Endometrium (tissue), 2 donors: Measurements from ENCODE around the gene TXN2.
"Not testable (repeated sequence)": the region's sequence is repeated elsewhere in the genome, so short reads cannot be mapped to it uniquely, and the experiment has no call there.

Source experiments
- FAIRE-seq: peaks from 2 replicates; lab custom pipeline; 2012; peaks lifted over from hg19 to GRCh38; lab: Jason Lieb, UNC
- donor health status: control.
- donor health status: control.

The TXN2 gene

DNA sequence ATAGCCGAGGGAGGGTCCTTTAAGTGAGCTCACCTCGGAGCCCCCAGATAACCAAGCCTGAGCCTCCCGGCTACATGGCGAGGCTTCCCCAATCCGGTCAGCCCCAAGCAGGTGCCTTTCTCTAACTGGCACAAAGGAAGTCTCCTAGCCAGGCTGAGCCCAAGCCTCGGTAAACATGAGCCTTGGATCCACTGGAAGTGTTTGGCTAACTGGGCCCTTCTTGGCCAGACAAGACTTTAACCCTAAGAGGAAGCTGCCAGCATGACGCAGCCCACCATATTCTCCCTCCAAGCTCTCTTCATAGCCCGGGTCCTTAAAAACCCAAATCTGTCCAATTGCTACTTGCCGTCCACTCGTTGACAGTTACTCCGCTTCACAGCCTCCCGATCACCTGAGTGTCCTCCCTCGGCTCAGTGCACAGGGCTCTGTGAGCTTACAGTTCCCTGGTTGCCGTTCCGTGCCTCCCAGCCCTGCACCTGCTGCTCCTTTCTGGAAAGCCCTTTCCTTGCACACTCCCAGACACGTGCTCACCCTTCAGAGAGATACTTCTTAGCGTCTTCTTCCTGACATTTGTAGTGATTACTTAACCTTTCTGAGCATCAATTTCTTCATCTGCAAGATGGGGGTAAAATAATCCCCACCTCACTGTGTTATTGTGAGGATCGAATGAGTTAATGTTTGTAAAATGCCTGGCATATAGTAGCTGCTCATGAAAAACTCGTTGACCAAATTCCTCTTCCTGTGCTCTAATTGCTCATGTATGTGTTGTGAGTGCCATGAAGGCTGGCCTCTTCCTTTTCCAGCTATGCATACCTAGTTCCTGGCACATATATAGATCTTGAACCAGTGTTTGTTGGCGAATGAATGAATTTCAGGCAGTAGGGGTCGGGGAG, 25.6 kb downstream of the TXN2 start:
- no peak for FAIRE-seq

DNA sequence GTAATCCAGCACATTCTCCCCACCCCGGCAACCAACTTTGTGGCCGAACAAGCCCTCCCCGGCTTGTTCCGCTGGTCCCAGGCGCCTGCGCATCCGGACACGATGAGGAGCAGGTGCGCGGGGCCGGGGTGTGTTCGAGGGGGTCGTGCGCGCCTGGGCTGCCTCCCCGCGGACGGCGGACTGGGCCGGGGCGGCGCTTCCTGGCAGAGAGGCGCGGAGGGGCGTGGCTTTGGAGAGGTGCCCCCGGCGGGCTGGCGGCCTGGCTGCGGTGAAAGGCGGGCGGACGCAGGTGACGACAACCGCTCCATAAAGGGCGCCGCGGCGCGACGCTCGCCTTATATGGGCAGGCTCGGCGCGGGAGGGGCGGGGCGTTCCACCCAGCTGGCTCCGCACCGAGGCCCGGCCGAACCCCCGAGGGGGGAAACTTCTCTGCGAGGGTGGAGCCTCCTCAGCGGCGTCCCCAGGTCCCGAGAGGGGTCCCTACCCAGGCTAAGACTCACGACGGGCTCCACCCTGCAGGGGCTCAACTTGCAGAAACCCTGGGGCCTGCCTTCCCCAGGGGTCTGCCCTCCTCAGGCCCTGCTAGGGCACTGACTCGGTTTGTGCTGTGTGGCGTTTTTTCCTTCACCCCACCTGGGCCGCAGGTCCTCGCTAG, 26.4 kb downstream of the TXN2 start:
- FAIRE-seq = no peak

DNA sequence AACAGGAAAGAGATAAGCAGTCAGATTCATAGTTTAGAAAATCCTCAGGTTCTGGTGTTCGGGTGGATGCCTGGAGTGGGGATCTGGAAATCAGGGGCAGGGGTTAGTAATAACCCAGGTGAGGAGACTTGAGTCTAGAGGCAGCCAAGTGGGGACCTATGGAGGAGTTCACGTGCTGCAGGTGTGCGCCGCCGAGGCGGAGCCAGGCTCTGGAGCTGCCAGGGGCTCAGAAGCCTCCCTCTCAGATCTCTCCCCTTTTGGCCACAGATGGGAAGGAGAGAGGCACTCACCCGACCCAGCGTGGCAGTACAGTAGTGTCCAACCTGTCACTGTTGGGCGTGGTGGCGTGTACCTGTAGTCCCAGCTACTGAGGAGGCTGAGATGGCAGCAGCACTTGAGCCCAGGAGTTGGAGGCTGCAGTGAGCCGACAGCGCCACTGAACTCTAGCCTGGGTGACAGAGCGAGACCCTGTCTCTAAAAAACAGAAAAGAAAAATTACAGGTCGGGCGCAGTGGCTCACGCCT, 27.5 kb downstream of the TXN2 start:
- FAIRE-seq = no peak

DNA sequence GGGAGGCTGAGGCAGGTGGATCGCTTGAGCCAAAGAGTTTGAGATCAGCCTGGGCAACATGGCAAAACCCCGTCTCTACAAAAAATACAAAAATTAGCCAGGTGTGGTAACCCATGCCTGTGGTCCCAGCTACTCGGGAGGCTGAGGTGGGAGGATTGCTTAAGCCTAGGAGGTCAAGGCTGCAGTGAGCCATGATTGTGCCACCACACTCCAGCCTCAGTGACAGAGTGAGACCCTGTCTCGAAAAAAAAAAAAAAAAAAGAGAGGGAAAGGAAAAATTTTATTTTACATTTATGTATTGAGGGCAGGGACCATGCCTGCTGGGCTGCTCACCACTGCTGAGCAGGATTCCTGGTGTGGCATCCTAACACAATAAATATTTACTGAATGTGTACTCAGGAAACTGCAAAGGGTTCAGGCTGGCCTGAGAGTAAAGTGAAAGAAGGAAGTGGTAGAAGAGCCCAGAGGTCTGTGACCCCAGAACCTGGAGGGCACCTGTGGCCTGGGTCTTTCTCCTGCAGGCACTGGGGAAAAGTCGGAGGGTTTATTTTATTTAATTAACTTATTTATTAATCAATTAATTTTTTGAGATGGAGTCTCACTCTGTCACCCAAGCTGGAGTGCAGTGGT, 28.3 kb downstream of the TXN2 start:
- FAIRE-seq = not testable (repeated sequence)

DNA sequence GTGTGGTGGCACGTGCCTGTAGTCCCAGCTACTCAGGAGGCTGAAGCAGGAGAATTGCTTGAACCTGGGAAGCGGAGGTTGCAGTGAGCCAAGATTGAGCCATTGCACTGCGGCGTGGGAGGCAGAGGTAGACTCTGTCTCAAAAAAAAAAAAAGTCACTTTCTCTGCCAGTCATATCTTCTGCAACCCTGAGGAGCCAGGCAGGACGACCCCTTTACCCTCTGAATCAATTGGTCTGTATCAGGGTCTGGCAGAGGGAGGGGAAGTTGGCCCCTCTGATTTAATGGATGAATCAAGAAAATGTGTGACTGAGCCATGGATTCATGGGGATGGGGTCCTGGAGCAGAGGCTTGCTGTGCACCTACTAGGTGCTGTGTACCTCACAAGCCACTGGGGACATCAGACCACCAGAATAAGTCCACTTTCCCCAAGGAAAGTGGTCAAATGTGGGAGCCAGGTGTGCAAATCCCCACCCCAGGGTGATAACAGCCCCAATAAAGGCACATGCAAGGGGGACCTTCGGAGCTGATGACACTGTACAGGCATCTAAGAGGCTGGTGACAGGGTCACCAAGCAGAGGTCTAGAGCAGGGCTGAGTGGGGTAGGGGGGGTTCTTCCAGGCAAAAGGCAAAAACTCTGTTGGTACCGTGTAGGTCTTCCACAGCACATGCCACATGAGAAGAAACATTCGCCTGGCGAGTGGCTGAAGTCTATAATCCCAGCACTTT, 29.0 kb downstream of the TXN2 start:
- no peak for FAIRE-seq

DNA sequence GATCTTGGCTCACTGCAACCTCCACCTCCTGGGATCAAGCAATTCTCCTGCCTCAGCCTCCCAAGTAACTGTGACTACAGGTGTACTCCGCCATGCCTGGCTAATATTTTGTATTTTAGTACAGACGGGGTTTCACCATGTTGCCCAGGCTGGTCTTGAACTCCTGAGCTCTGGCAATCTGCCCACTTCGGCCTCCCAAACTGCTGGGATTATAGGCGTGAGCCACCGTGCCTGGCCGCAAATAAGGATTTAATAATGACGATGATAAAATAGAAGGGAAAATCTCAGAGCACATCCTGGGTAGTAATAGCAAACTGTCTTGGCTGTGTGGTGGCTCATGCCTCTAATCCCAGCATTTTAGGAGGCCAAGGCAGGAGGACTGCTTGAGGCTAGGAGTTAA, 30.5 kb downstream of the TXN2 start:
- FAIRE-seq = not testable (repeated sequence)

DNA sequence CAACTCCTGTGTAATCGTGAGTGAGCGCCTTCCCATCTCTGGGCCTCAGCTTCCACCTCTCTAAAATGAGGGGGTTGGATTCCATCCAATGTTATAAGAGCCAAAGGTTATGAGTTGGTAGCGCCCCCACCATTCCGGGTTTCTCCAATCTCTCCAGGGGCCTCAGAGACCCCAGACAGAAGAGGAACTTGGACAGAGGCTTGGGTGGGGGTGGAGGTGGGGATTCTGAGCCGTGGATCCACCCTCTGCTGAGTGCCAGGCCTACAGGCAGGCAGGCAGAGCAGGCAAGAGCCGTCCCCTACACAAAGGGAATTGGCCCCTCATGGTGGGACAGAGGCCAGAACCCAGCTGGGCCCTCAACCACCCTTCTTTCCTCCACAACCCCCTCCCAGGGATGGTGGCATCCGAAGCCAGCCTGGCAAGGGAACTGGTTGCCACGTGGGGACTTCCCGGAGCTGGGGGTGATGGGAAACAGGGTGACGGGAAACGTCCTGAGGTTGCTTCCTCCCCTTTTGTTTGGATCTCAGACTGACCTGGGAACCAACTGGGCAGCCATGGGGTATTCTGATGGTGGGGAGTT, 31.8 kb downstream of the TXN2 start:
- no peak for FAIRE-seq

DNA sequence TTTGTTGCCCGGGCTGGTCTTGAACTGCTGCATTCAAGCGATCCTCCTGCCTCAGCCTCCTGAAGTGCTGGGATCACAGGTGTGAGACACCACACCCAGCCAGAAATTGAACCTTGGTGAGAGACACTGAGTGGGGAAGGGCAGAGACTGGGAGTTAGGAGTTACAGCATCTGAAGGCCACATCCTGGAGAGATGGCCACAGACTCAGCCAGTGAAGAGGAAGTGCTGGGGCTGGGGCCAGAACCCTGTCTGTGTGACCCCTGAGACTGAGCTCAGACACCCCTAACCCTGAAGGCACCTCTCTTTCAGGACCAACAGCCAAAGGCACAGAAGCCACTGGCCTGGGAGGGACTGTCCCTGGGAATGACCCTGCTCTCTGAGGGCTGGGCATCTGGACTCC, 33.8 kb downstream of the TXN2 start:
- FAIRE-seq = no peak

DNA sequence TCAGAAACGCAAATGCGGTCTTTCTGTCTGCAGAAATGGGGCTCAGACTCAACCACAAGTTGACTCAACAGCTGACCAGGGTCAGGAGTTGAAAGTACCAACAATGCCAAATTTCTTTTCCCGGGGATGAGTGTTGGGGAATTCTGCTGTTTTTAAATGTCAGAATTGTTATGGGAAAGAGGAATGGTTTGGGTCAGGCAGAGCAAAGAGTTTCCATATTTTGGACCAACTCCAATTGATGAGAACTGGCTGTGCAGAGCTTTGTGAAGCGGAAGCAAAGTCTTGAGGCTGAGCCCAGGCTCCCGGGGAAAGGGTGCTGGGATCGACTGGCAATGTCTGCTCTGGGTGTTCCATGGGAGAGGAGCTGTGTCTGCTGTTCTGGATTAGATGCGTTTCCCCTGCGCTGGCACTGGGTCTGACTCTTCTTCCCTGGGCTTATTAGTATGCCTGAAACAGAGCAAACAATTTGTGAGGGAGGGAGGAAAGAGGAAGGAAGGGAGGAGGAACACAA, 36.2 kb downstream of the TXN2 start:
- no peak for FAIRE-seq

DNA sequence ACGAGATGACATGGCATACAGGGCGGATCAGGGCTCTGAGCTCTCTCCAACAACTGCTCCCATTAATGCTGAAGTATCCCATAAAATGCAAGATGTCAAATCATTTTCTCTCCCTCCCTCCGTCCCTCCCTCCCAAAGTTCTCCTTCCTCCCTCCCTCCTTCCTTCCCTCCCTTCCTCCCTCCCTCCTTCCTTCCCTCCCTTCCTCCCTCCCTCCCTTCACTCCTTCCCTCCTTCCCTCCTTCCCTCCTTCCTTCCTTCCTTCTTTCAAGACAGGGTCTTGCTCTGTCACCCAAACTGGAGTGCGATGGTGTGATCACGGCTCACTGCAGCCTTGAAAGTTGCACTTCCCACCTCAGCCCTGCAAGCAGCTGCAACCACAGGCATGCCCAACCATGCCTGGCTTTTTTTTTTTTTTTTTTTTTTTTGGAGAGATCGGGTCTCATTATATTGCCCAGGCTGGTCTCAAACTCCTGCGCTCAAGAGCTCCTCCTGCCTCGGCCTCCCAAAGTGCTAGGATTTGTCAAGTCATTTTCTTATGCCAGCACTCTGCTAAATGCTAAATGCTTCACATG, 38.2 kb downstream of the TXN2 start:
- no peak for FAIRE-seq

DNA sequence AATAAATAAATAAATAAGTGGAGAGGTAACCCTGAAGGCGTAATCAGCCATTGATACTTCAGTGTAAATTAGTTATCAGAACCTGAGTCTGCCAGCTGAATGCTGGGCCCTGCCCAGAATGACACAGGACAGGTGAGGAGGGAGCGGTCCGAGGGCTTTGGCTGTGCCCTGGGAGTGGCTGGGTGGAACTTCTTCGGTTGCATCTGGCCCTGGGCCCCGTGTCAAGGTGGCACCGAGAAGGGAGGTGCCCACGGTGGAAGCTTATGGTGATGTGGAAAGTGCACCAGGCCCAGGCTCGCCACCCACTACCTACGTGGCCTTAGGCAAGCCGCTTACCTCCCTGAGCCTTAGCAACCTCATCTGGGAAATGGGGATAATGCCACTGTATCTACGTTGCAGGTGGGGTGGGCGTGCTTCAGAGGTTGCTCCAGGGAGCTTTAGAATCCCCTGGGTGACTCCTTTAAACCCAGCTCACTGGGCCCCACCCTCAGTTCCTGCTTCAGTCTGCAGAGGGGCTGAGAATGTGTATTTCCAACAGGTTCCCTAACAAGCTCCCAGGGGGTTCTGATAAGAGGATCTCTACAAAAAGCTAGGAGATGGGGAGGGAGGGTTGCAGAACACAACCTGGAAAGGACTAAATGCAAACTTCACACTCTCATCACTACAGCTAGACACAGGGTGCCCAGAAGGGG, 38.8 kb downstream of the TXN2 start:
- FAIRE-seq = no peak

DNA sequence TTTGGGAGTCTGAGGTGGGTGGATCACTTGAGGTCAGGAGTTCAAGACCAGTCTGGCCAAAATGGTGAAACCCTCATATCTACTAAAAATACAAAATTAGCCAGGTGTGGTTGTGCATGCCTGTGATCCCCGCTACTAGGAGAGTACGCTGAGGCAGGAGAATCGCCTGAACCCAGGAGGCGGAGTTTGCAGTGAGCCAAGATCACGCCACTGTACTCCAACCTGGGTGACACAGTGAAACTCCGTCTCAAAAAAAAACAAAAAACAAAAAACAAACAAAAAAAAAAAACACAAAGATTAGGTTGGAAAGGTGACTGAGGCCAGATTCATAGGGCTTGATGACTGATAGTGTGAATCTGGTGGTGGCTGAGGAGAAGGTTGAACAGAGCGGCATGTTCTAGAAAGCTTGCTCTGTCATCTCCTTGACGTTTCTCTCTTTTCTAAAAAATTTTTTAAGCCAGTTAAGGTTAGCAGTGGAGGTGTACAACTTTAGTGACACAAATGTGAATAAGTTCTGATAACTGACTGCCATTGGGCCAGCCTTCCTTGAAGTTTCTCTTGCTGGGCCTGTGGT, 40.9 kb downstream of the TXN2 start:
- no peak for FAIRE-seq

DNA sequence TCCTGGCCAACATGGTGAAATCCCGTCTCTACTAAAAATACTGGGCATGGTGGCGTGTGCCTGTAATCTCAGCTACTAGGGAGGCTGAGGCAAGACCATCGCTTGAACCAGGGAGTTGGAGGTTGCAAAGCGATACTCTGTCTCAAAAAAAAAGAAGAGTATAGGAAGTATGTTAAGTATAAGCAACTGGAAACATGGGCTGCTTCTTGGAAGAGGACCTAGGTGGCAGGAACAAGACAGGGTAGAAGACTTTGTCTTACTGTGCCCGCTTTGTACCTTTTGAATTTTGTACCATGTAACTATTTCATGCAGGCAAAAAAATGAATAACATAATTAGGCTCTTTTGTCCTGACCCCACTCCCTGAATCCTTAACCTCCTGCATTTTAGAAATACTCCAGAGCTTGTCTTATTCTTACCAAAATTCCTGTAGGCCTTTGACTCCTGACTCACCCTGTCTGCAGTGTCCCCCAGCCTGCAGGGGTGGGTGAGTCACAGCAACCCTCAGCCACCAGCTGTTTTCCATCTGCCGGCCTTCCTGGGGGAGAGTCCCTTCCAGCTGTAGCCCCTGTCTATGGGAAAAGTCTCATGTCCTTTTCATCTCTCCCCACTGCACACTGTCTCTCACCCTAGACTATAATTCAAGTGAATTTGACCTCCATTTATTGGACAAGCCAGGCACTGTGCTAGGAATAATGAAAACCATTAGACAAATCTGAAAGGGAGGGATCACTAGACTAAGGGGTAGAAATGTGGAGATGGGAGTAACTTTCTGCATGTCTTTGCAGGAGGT, 41.8 kb downstream of the TXN2 start:
- FAIRE-seq = peak; percentile 93

DNA sequence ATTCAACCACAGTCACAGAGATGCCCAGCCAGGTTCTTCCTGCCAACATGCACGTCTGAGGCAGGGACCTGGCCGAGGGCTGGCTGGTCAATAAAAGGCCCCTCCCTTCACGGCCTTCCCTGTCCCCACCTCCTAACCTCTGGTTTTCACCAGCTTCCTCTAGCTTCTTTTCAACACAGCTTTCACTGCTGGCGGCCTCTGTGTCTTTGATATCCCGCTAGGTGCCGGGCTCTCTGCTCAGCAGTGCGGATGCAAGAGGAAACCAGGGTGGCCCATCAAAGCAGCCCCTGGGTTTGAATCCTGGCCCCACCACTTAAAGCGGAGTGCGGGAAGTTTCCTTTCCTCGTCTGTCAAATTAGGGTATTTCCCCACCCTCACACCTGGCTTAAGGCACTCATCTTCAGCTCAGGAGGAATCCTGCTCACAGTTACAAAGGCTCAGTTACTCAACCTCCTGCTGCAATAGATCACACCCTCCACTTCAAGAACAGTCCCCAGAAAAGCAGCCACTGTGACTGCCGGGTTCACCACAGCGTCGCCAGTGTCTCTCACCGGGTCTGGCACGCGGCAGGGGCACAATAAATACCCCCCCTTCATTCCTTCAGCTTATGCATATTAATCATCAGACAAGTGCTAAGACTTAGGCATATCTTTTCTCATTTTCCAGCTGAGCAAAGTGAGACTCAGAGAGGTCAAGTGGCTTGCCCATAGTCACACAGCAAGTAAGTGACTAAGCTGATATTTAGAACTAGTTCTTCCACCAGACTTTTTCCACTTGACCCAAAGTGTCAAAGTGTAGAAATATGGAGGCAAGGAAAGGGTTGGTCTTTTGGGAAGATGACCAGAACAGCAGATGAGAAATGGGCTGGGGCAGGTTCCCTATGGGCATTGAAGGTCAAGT, 45.7 kb downstream of the TXN2 start:
- FAIRE-seq = no peak

DNA sequence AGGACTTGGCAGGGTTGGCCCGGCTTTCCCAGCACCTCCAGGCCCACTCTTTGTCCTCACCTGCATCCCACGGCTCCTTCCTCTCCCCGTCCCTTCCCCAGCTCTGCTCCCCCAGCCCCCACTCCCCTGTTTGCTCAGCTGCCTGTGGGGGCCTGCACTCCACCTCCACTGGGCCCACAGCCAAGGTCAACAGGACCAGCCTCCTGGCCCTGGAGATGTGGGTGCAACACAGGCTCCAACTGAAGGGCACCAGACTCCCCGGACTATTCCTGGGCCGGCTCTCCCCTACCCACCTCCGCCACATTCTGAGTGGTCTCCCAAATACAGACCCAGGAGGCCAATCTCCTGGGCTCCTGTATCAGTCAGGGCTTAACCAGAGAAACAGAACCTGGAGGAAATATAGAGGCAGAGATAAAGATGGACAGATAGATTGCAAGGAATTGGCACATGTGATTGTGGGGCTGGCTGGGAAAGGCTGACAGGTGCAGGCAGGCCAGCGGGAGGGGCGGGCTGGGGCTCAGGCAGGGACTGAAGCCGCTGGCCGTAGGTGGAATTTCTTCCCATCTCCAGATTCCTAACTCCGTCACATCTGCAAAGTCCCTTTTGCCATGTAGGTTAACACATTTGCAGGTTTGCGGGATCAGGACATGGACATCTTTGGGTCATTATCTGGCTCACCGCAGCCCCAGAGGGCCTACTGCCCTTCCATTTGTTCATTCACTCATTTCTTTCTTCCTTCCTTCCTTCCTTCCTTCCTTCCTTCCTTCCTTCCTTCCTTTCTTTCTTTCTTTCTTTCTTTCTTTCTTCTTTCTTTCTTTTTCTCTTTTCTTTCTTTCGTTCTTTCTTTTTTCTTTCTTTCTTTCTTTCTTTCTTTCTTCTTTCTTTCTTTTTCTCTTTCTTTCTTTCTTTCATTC, 47.9 kb downstream of the TXN2 start:
- FAIRE-seq = no peak

DNA sequence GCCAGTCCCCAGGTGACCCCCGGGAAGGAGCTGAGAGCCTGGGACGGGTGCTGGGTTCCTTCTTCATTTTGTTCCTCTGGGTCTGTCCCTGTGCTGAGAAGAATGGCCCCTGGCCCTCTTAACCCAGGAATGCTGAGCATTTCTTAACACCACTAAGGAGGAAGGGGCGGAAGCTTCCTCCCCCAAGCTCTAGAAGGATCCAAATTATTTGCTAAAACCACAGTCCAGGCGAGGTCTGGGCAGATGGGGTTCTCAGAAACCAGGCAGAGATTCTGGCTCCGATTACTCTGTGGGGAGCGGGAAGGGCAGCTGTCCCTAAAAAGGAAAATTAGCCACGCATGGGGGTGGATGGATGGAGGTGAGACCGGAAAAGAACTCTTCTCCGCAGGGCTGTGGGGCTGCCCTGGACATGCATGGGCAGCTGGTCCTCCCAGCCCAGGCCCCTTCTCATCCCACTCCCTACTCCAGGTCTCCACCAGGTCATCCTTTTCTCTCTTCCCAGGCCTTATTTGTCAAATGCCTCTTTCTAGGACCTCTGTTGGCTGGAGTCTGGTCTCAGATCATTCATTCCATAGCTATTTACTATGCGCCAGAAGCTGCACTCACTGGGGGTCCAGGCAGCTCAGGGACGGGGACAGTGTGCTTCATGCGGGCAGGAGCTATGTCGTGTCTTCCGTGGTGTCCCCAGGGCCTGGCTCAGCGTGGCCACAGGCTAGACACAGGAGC, 48.7 kb downstream of the TXN2 start:
- no peak for FAIRE-seq

DNA sequence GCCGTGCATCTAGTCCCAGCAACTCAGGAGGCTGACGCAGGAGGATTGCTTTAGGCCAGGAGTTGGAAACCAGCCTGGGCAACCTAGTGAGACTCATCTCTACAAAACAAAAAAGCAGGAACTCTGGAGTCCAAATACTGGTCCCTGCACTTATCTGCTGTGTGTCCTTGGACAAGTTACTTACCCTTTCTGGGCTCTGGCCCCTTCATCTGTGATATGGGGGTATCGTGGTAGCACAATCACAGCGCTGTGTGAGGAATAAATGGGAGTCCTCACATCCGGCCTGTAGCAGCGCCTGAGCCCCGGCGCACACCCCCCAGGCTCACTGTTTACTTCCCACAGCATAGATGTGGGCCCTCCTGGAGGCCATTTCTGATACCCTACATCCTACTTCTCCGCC, 49.5 kb downstream of the TXN2 start:
- FAIRE-seq = no peak
